GM15510 (cell line): ENCODE data around the gene GRB2.

Source experiments
- POLR2A ChIP-seq: IDR thresholded peaks from 3 replicates; pipeline ENCODE4 v1.6.1; 2011; ENCODE audit warnings: borderline replicate concordance; ENCODE audit not compliant: insufficient read length; ENCODE audit errors: extremely low read depth

The GRB2 gene

DNA sequence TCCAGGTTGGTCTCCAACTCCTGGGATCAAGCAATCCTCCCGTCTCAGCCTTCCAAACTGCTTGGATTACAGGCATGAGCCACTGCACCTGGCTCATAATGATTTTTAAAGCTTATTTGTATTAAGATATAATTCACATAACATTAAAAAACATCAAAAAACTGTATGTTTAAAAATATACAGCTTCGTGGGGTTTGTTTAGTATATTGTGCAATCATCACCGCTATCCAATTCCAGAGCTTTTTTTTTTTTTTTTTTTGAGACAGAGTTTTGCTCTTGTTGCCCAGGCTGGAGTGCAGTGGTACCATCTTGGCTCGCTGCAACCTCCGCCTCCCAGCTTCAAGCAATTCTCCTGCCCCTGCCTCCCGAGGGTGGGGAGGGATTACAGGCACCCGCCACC is 105.2 kb downstream of the GRB2 start:
- TF ChIP-seq POLR2A: no peak

DNA sequence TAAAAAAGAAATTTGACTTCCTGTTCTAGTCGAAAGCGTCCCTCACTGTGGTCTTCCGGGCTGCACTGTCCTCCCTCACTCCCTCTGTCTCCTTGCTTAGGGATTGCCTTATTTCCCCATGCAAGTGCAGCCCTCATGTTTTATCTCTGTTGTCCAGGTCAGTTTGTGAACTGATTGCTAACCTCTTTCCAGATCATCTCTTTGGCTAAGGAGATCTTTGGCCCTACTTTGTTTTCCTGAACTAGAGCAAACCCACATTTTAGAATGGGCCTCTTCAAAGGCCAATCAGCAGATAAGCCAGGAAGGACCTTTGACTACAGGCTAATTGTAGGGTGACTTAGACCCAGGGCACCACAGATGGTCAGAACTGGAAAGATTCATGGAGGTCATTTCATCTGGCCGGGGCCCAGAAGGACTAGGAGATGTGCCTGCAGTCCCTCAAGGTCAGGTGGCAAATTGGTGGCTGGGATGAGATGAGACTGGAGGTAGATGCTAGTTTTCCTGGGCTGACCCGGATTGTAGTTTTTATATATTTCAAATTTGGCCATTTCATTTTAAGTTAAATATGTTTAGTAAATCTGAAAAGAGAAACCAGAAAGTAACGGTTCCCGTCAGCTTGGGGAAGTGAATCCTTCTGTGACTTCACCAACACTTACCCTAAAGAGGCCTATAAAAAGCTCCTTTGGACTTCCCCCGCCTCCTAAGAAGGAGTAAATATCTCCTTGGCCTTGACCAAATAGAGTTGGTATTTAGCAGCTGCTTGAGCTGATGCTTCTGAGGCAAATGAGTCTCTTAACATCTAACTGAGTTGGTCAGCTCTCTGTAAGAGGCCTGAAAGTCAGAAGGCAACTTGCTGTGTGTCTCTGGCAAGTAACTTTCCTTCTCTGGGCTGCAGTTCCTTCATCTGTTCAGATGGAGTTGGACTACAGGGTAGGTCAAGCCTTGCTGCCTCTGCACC is 110.0 kb downstream of the GRB2 start:
- peak; percentile 59 for TF ChIP-seq POLR2A

GRCh38 chr17:75289832-75290337 is 115.6 kb downstream of the GRB2 start:
- TF ChIP-seq POLR2A: no peak

- peak; percentile 95 for TF ChIP-seq POLR2A
Measured at GRCh38 chr17:75289115-75289831, 116.2 kb downstream of the GRB2 start, which contains the start of gene SLC25A19. SLC25A19 (minus strand) TSS chr17:75289433; CDS start chr17:75286764, 2,669 bp downstream.

GRCh38 chr17:75288770-75289114 is 116.7 kb downstream of the GRB2 start:
- TF ChIP-seq POLR2A: no peak

GRCh38 chr17:75288359-75288758 is 117.1 kb downstream of the GRB2 start:
- no peak for TF ChIP-seq POLR2A

- no peak for TF ChIP-seq POLR2A
Measured at GRCh38 chr17:75287221-75287620, 118.3 kb downstream of the GRB2 start.

- TF ChIP-seq POLR2A: no peak
Measured at GRCh38 chr17:75285123-75285522, 120.4 kb downstream of the GRB2 start.

DNA sequence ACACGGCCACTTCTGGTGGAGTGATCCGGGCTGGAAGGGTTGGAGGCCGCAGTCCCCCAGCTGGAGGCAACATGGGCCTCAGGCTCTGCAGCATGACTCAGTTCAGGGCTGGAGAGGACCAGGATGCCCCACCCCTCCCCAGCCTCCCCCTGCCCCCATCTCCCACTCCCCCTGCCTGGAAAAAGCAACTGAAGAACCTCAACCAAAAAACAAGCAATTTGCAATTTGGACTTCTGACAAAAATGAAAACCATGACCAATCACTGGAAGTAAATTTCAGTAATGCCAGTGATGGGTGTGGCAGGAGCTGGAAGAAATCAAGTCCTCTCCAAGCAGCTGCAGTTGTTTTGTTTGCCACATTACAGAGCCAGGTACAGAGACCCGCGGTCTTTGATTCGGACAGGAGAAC is 127.8 kb downstream of the GRB2 start:
- no peak for TF ChIP-seq POLR2A

GRCh38 chr17:75273977-75274708 is 131.3 kb downstream of the GRB2 start:
- no peak for TF ChIP-seq POLR2A

DNA sequence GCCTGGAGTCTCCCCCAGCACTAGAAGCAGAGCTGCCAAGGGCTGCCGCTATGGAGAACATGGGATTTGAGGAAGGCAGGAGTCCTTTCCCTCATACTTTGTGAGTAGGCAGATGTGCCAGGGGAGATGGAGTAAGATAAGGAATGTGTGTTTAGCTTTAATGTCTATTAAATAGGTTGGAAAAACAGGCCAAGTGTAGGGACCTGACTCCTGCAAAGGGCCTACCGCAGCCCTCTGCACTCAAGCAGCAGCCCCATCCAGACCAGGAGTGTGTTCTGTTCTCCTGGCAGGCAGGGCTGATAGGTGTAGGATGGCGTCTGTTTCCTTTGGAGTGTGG is 132.7 kb downstream of the GRB2 start:
- no peak for TF ChIP-seq POLR2A

DNA sequence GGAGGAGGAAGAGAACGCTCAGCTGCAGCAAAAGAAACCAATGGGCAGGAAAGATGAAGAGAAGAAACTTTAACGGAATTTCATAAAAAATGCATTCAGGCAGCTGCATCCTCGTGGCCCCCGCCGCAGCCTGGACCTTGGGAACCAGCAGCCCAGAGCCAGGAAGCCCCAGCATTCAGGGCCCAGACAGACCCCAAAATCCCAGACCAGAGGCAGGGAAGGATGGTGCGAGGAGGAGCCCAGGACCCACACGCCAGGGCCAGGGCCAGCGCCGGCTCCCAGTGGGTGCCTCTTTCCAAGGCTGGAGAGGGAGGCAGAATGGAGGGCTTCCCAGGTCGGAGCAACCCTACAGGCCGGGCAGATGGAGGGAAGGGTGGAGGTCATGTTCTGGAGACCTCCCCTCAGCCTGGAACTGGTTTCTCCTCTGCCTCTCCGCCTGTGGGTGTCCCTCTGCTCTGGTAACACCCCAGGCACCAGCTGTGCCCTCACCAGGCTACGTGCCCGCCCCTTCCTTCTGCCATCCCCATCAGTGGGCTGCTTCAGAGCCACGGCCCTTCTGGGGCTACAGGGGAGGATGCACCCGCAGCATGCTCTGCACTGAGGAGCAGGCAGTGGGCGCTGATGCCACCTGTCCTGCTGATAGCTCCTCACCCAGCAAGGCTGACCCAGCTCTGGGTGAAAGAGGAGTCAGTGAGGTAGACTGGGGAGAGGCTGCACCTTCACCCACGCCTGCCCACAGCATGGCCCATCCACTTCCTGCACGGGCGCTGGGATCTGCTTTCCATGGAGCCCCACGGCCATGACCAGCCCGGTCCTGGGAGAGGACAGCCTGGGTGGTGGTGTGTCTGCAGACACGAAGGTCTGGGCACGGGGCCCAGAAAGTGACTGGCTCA is 133.3 kb downstream of the GRB2 start:
- no peak for TF ChIP-seq POLR2A

- TF ChIP-seq POLR2A: peak; percentile 81
Measured at GRCh38 chr17:75271233-75271954, 134.1 kb downstream of the GRB2 start.

DNA sequence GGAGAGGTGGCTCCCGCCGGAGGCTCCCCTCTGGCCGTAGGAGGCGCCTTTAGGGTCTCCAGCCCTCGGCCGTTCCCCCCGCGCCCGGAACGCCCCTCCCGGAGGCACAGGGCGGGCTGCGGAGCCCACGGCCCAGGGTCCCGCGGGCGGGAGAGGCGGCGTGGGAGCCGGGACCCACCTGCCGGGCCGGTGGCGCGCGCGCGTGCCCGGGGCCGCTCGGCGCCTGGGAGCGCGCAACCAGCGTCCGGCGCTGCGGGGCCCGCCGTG is 134.6 kb downstream of the GRB2 start, which contains the start of gene MIF4GD:
Gene MIF4GD, minus strand, starts transcription at position 266 of the 267 bp plus-strand sequence. CDS start 1,036 bp downstream, outside the sequence.
- no peak for TF ChIP-seq POLR2A
